ENCODE results near the gene CSRP3. TPM values are rescaled to one million over a fixed set of nuclear protein-coding genes. Genes with fewer than 3 reads are reported as not detected.

The CSRP3 gene
- total and polyA plus RNA-seq, 4 donors: 0.08 TPM; not detected in 3

DNA sequence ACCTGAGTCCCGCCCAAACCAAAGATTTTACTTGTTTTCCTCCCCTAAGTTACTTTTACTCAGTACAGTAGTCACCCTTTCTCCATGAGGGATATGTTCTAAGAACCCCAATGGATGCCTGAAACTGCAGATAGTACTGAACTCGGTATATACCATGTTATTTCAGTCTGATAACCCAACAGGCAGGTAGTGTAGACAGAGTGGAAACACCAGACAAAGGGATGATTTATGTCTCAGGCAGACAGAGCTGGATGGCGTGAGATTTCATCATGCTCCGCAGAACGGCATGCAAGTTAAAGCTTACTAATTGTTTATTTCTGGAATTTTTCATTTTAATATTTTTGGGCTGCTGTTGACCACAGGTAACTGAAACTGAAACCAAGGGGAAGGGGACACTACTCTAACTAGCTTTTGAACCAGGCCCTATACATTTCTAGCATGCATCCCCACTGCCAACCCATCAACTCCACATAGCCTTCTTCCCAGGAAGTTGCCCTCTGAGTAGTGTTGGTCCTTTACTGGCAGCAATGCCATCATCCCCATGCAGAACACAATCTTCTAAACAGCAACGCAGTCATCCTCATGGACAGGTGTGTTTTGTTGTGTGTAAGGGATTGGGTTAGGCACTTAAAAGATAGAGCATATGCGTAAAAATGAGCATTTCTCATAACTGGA, 27.7 kb downstream of the CSRP3 start:
- no peak overlapping the region for H3K4me3 ChIP-seq (ENCODE audit: low read depth in 1 of 3, low read length in 3 of 3)
- H3K27ac ChIP-seq (ENCODE audit: low read depth in 1 of 2, low read length in 2 of 2): no peak overlapping the region
- no peak for DNase-seq (ENCODE audit: low spot score)
- H3K4me1 ChIP-seq (ENCODE audit: control insufficient read depth in 4 of 4, insufficient read depth in 4 of 4, low read length in 3 of 4): no peaks in the 10 kb centered on the region
- H3K9ac ChIP-seq (ENCODE audit: low read depth in 1 of 2, low read length in 2 of 2): no peak overlapping the region
- peaks cover 0 to 11% (median 4%) of the 10 kb centered on the region in 4 donors for H3K36me3 ChIP-seq (ENCODE audit: control insufficient read depth in 4 of 4, insufficient read depth in 3 of 4, low read depth in 1 of 4, low read length in 3 of 4)
- no peaks in the 10 kb centered on the region for H3K9me3 ChIP-seq (ENCODE audit: control insufficient read depth in 4 of 4, low read length in 3 of 4)
- WGBS: 96% methylated on average over 7 of the region's 7 CpGs
- H3K27me3 ChIP-seq (ENCODE audit: control insufficient read depth in 4 of 4, insufficient read depth in 4 of 4, low read length in 3 of 4): no peaks in the 10 kb centered on the region
- TF ChIP-seq, protein P1, sequence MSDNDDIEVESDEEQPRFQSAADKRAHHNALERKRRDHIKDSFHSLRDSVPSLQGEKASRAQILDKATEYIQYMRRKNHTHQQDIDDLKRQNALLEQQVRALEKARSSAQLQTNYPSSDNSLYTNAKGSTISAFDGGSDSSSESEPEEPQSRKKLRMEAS (IDR thresholded peaks at IDR 0.05): no peak
- TF ChIP-seq JUND (IDR thresholded peaks at IDR 0.05) (no peak), HNF4G (IDR thresholded peaks at IDR 0.05) (no peak), HNF4A (conservative IDR thresholded peaks at IDR 0.05) (no peak), TAF1 (conservative IDR thresholded peaks at IDR 0.05) (no peak), FOXA2 (IDR thresholded peaks at IDR 0.05) (no peak), GABPA (IDR thresholded peaks at IDR 0.05 in 1 of 2, conservative IDR thresholded peaks at IDR 0.05 in 1 of 2) (no peak), SP1 (IDR thresholded peaks at IDR 0.05) (no peak), YY1 (IDR thresholded peaks at IDR 0.05) (no peak), RXRA (IDR thresholded peaks at IDR 0.05) (no peak), RAD21 (IDR thresholded peaks at IDR 0.05) (no peak)
- TF ChIP-seq, protein P2, sequence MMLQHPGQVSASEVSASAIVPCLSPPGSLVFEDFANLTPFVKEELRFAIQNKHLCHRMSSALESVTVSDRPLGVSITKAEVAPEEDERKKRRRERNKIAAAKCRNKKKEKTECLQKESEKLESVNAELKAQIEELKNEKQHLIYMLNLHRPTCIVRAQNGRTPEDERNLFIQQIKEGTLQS (IDR thresholded peaks at IDR 0.05): no peak
- TF ChIP-seq, protein P3, sequence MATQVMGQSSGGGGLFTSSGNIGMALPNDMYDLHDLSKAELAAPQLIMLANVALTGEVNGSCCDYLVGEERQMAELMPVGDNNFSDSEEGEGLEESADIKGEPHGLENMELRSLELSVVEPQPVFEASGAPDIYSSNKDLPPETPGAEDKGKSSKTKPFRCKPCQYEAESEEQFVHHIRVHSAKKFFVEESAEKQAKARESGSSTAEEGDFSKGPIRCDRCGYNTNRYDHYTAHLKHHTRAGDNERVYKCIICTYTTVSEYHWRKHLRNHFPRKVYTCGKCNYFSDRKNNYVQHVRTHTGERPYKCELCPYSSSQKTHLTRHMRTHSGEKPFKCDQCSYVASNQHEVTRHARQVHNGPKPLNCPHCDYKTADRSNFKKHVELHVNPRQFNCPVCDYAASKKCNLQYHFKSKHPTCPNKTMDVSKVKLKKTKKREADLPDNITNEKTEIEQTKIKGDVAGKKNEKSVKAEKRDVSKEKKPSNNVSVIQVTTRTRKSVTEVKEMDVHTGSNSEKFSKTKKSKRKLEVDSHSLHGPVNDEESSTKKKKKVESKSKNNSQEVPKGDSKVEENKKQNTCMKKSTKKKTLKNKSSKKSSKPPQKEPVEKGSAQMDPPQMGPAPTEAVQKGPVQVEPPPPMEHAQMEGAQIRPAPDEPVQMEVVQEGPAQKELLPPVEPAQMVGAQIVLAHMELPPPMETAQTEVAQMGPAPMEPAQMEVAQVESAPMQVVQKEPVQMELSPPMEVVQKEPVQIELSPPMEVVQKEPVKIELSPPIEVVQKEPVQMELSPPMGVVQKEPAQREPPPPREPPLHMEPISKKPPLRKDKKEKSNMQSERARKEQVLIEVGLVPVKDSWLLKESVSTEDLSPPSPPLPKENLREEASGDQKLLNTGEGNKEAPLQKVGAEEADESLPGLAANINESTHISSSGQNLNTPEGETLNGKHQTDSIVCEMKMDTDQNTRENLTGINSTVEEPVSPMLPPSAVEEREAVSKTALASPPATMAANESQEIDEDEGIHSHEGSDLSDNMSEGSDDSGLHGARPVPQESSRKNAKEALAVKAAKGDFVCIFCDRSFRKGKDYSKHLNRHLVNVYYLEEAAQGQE (IDR thresholded peaks at IDR 0.05): no peak
- TF ChIP-seq, protein P4, sequence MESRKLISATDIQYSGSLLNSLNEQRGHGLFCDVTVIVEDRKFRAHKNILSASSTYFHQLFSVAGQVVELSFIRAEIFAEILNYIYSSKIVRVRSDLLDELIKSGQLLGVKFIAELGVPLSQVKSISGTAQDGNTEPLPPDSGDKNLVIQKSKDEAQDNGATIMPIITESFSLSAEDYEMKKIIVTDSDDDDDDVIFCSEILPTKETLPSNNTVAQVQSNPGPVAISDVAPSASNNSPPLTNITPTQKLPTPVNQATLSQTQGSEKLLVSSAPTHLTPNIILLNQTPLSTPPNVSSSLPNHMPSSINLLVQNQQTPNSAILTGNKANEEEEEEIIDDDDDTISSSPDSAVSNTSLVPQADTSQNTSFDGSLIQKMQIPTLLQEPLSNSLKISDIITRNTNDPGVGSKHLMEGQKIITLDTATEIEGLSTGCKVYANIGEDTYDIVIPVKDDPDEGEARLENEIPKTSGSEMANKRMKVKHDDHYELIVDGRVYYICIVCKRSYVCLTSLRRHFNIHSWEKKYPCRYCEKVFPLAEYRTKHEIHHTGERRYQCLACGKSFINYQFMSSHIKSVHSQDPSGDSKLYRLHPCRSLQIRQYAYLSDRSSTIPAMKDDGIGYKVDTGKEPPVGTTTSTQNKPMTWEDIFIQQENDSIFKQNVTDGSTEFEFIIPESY (IDR thresholded peaks at IDR 0.05): no peak
- TF ChIP-seq, protein P5, sequence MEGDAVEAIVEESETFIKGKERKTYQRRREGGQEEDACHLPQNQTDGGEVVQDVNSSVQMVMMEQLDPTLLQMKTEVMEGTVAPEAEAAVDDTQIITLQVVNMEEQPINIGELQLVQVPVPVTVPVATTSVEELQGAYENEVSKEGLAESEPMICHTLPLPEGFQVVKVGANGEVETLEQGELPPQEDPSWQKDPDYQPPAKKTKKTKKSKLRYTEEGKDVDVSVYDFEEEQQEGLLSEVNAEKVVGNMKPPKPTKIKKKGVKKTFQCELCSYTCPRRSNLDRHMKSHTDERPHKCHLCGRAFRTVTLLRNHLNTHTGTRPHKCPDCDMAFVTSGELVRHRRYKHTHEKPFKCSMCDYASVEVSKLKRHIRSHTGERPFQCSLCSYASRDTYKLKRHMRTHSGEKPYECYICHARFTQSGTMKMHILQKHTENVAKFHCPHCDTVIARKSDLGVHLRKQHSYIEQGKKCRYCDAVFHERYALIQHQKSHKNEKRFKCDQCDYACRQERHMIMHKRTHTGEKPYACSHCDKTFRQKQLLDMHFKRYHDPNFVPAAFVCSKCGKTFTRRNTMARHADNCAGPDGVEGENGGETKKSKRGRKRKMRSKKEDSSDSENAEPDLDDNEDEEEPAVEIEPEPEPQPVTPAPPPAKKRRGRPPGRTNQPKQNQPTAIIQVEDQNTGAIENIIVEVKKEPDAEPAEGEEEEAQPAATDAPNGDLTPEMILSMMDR (IDR thresholded peaks at IDR 0.05; ENCODE audit: low read depth, low read length, missing input control): no peak

Data from liver (tissue), 9 donors.